ENCODE results near the gene ILDR1. TPM values are rescaled to one million over a fixed set of nuclear protein-coding genes. Genes with fewer than 3 reads are reported as not detected.

Gene ILDR1
- total and polyA plus RNA-seq, 10 of the 15 experiments (the other 5 are each of a cell fraction or from before 2014, with no cell fraction given) = 1.3 to 12.0 (median 7.0) TPM

DNA sequence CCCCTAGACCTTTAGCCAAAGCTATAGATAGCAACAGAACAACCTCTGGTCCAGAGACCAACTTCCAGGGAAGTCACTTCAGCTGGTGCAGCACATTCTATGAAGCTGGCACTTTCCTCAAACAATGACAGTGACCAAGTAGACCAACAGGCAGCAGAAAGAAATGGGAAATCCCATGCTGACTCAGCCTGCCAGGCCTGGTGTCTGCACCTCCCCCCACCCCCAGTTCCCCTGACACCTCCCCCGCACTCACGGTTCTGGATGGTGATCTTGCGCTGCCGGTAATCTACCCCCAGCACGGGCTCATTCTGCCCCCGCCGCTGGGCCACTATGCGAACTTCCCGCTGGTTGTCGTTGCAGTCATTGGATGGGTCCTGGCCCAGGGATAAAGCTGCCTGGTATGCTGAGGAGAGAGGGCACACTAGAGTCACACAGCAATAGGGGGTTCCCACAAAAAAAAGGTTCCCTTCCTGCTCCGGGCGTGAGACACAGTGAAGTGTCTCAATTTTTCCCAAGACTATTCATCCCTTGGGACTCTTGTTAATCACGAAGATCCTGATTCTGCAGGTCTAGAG, 17.0 kb downstream of the ILDR1 start:
- peaks cover 4 to 13% of the 10 kb centered on the region in 2 experiments for H3K36me3 ChIP-seq (ENCODE audit: control insufficient read depth in 2 of 2, insufficient read depth in 2 of 2, low read length in 1 of 2)
- no peaks in the 10 kb centered on the region for H3K9me3 ChIP-seq (replicated peaks; ENCODE audit: control insufficient read depth, insufficient read depth, low read length)
- H3K9ac ChIP-seq (ENCODE audit: control insufficient read depth, insufficient read depth, low read length) = peak overlapping the region; percentile 67
- H3K27ac ChIP-seq (ENCODE audit: control insufficient read depth, insufficient read depth) = peak overlapping the region; percentile 91
- peak overlapping the region; percentile 80 for H3K4me2 ChIP-seq (ENCODE audit: control insufficient read depth, insufficient read depth)
- ChIA-PET SMC1A (ENCODE audit: uncharacterized antibody, unreplicated experiment) (interaction anchor here (0.9 to 28.1 kb wide), 12 partner anchors 7 to 250 kb away, joined by 3 to 882 read pairs (median 8); partner anchors contain the start of genes CD86 and ILDR1), RAD21 (ENCODE audit: unreplicated experiment) (interaction anchor here (0.8 to 12.6 kb wide), 23 partner anchors 8 to 229 kb away, joined by 3 to 137 read pairs (median 7); partner anchors contain the start of genes CD86 and ILDR1), POLR2A (interaction anchor here (0.6 to 9.1 kb wide), 14 partner anchors 8 to 253 kb away, joined by 3 to 120 read pairs (median 8); partner anchors contain the start of gene ILDR1), CTCF (interaction anchor here (0.9 to 4.6 kb wide), 13 partner anchors 9 to 253 kb away, joined by 3 to 28 read pairs (median 6); no protein-coding TSS in a partner anchor)
- no peak overlapping the region for H2AFZ ChIP-seq (ENCODE audit: control insufficient read depth, low read depth, low read length)
- H3K79me2 ChIP-seq (ENCODE audit: control insufficient read depth, insufficient read depth, low read length) = peaks cover 21% of the 10 kb centered on the region
- H3K4me1 ChIP-seq (ENCODE audit: control insufficient read depth, insufficient read depth, low read length) = peaks cover 58% of the 10 kb centered on the region
- H4K20me1 ChIP-seq (ENCODE audit: control insufficient read depth, insufficient read depth) = no peaks in the 10 kb centered on the region
- WGBS (ENCODE audit: insufficient coverage, insufficient replicate concordance, low lambda C conversion rate, missing lambda C conversion rate) = under 1% methylated on average over 12 of the region's 13 CpGs
- no peaks in the 10 kb centered on the region for H3K27me3 ChIP-seq (replicated peaks in 1 of 2; ENCODE audit: control insufficient read depth in 2 of 2, insufficient read depth in 2 of 2, low read length in 1 of 2)
- no peak for FAIRE-seq
- in situ Hi-C loops (cut with MboI) (loop anchor here (5.0 kb wide), 1 partner anchor 72 kb away; no protein-coding TSS in a partner anchor), intact Hi-C loops (cut with micrococcal nuclease; ENCODE audit: unreplicated experiment) (loop anchor here (2.0 to 5.0 kb wide), 3 partner anchors 70 to 294 kb away; partner anchors contain the start of genes EAF2 and IQCB1)
- BruUV-seq (replicated peaks) = no TSS peak
- H3K4me3 ChIP-seq = peak overlapping the region; percentile 46; the same call in 1 of the 2 replicates
- peak; percentile 74 for DNase-seq (ENCODE audit: low read depth, low spot score)
- ATAC-seq = peak; percentile 78
- TF ChIP-seq BACH1 (IDR thresholded peaks at IDR 0.05; ENCODE audit: borderline replicate concordance) = peak; percentile 60; the same call in 1 of the 2 replicates
- TF ChIP-seq IKZF1 (conservative IDR thresholded peaks at IDR 0.05) = peak; percentile 85
- 0 out of 2 replicates have a peak, but pooled peaks have one; percentile 39 for TF ChIP-seq ATF7 (IDR thresholded peaks at IDR 0.05; ENCODE audit: low read depth)
- TF ChIP-seq IRF3 (IDR thresholded peaks at IDR 0.05) = no peak
- 0 out of 2 replicates have a peak, but pooled peaks have one; percentile 56 for TF ChIP-seq SMARCA5 (IDR thresholded peaks at IDR 0.05)
- TF ChIP-seq EGR1 (IDR thresholded peaks at IDR 0.05; ENCODE audit: borderline replicate concordance in 1 of 2, low read depth in 2 of 2, low read length in 2 of 2) = peak in 1 of 2 experiments; percentile 96; a peak in 2 of 3 replicates
- peak; percentile 56; the same call in 1 of the 2 replicates for TF ChIP-seq BCL11A (IDR thresholded peaks at IDR 0.05; ENCODE audit: low read depth, low read length)
- TF ChIP-seq RELA (IDR thresholded peaks at IDR 0.05; ENCODE audit: borderline replicate concordance, partially characterized antibody) = no peak
- 0 out of 2 replicates have a peak, but pooled peaks have one; percentile 48 for TF ChIP-seq TAF1 (IDR thresholded peaks at IDR 0.05; ENCODE audit: borderline replicate concordance, low read depth, low read length)
- no peak; the same call in 1 of the 2 replicates for TF ChIP-seq NBN (IDR thresholded peaks at IDR 0.05)
- TF ChIP-seq BCL3 (IDR thresholded peaks at IDR 0.05; ENCODE audit: borderline replicate concordance, insufficient read depth, low read depth, low read length, poor library complexity, severe bottlenecking) = peak; percentile 72
- TF ChIP-seq ZBTB11 (CRISPR knock-in tag; IDR thresholded peaks at IDR 0.05) = no peak
- peak; percentile 89 for TF ChIP-seq POLR2AphosphoS5 (IDR thresholded peaks at IDR 0.05; ENCODE audit: low read length)
- TF ChIP-seq, protein P1, sequence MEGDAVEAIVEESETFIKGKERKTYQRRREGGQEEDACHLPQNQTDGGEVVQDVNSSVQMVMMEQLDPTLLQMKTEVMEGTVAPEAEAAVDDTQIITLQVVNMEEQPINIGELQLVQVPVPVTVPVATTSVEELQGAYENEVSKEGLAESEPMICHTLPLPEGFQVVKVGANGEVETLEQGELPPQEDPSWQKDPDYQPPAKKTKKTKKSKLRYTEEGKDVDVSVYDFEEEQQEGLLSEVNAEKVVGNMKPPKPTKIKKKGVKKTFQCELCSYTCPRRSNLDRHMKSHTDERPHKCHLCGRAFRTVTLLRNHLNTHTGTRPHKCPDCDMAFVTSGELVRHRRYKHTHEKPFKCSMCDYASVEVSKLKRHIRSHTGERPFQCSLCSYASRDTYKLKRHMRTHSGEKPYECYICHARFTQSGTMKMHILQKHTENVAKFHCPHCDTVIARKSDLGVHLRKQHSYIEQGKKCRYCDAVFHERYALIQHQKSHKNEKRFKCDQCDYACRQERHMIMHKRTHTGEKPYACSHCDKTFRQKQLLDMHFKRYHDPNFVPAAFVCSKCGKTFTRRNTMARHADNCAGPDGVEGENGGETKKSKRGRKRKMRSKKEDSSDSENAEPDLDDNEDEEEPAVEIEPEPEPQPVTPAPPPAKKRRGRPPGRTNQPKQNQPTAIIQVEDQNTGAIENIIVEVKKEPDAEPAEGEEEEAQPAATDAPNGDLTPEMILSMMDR (IDR thresholded peaks at IDR 0.05 in 2 of 3, conservative IDR thresholded peaks at IDR 0.05 in 1 of 3; ENCODE audit: control insufficient read depth in 2 of 3, extremely low read depth in 1 of 3, insufficient read depth in 1 of 3, low read depth in 3 of 3, low read length in 3 of 3) = 0 out of 6 replicates have a peak, but pooled peaks of 1 of the 3 experiments have one; percentile 3
